OCI-LY1 (cell line): Measurements from ENCODE around the gene PLEKHA6.

Experiments
- CTCF ChIP-seq: fragments of 200-600 bp; sonication (generic), shearing (Covaris generic); IDR thresholded peaks from 2 replicates; pipeline ENCODE4 v1.5.1; 2017; ENCODE audit warnings: mild to moderate bottlenecking, antibody characterized with exemption, low read length, moderate library complexity, mixed read lengths
- EZH2 ChIP-seq: fragments of 200-600 bp; sonication (generic), shearing (Covaris generic); IDR thresholded peaks from 2 replicates; pipeline ENCODE4 v1.8.0; 2017; ENCODE audit warnings: borderline replicate concordance, mixed run types, mild to moderate bottlenecking, antibody characterized with exemption, low read length, moderate library complexity, mixed read lengths

- TF ChIP-seq CTCF (no peak), EZH2 (no peak)
Measured at GRCh38 chr1:204204944-204205343, 154.8 kb downstream of the PLEKHA6 start.
